T-helper 1 cell treated with Interleukin-12 subunit alpha and Interleukin-12 subunit beta and Interleukin-4 antibody, amounts not matched to agents 30 μg/mL and 1 μg/mL, for 36 hours (primary cell): ENCODE data around the gene ZNF236.
"Not testable (repeated sequence)": the region's sequence is repeated elsewhere in the genome, so short reads cannot be mapped to it uniquely, and the experiment has no call there.

Experiments
- H3K27ac Mint-ChIP-seq: one replicate; pipeline ENCODE4 v1.8.0; 2021; ENCODE audit warnings: mild to moderate bottlenecking, mixed read lengths
- H3K27me3 Mint-ChIP-seq: one replicate; pipeline ENCODE4 v1.8.0; 2021; ENCODE audit warnings: low read depth, mixed read lengths
- H3K36me3 Mint-ChIP-seq: one replicate; pipeline ENCODE4 v1.8.0; 2021; ENCODE audit warnings: low read depth, mixed read lengths
- H3K4me1 Mint-ChIP-seq: one replicate; pipeline ENCODE4 v1.8.0; 2021; ENCODE audit warnings: low read depth, mixed read lengths
- H3K4me3 Mint-ChIP-seq: one replicate; pipeline ENCODE4 v1.8.0; 2021; ENCODE audit warnings: mild to moderate bottlenecking, moderate library complexity, mixed read lengths
- H3K9me3 Mint-ChIP-seq: one replicate; pipeline ENCODE4 v1.8.0; 2021; ENCODE audit warnings: mixed read lengths

The ZNF236 gene

GRCh38 chr18:76822506-76823160, at the start of gene ZNF236:
Gene ZNF236 (plus strand): TSS chr18:76822557. CDS start chr18:76822608, 51 bp downstream.
- H3K27ac Mint-ChIP-seq = peak within 1 kb of the TSS; percentile 91
- H3K36me3 Mint-ChIP-seq = peaks cover 10% of the 10 kb centered on the region
- H3K4me1 Mint-ChIP-seq = peaks cover 33% of the 10 kb centered on the region
- H3K9me3 Mint-ChIP-seq = no peaks in the 10 kb centered on the region
- H3K27me3 Mint-ChIP-seq = no peaks in the 10 kb centered on the region
- H3K4me3 Mint-ChIP-seq = peak within 1 kb of the TSS; percentile 90

GRCh38 chr18:76772665-76773064, 49.7 kb upstream of the ZNF236 start:
- H3K27ac Mint-ChIP-seq = no peak overlapping the region

GRCh38 chr18:76777036-76777435, 45.3 kb upstream of the ZNF236 start:
- not testable (repeated sequence) for H3K36me3 Mint-ChIP-seq, H3K4me3 Mint-ChIP-seq, H3K27ac Mint-ChIP-seq, H3K4me1 Mint-ChIP-seq, H3K9me3 Mint-ChIP-seq
- H3K27me3 Mint-ChIP-seq = peaks cover 31% of the 10 kb centered on the region

More at GRCh38 chr18:76772665-76773064, 49.7 kb upstream of the ZNF236 start:
- H3K27me3 Mint-ChIP-seq = peaks cover 25% of the 10 kb centered on the region
- no peaks in the 10 kb centered on the region for H3K4me1 Mint-ChIP-seq
- H3K4me3 Mint-ChIP-seq = no peak overlapping the region
- peaks cover 17% of the 10 kb centered on the region for H3K9me3 Mint-ChIP-seq
- peaks cover 9% of the 10 kb centered on the region for H3K36me3 Mint-ChIP-seq

- Mint-ChIP-seq H3K27ac (no peak overlapping the region), H3K27me3 (peaks cover 43% of the 10 kb centered on the region), H3K4me1 (peaks cover 7% of the 10 kb centered on the region)
Measured at GRCh38 chr18:76783786-76784484, 38.4 kb upstream of the ZNF236 start.

GRCh38 chr18:76785872-76786271, 36.5 kb upstream of the ZNF236 start:
- Mint-ChIP-seq H3K4me1 (peaks cover 7% of the 10 kb centered on the region), H3K4me3 (peak overlapping the region; percentile 32), H3K9me3 (peaks cover 8% of the 10 kb centered on the region), H3K27ac (no peak overlapping the region), H3K27me3 (peaks cover 37% of the 10 kb centered on the region), H3K36me3 (peaks cover 4% of the 10 kb centered on the region)

More at GRCh38 chr18:76783786-76784484, 38.4 kb upstream of the ZNF236 start:
- no peaks in the 10 kb centered on the region for H3K9me3 Mint-ChIP-seq
- H3K36me3 Mint-ChIP-seq = no peaks in the 10 kb centered on the region
- no peak overlapping the region for H3K4me3 Mint-ChIP-seq

- Mint-ChIP-seq H3K27ac (no peak overlapping the region), H3K36me3 (peaks cover 4% of the 10 kb centered on the region), H3K4me3 (no peak overlapping the region), H3K4me1 (peaks cover 7% of the 10 kb centered on the region), H3K27me3 (peaks cover 34% of the 10 kb centered on the region), H3K9me3 (peaks cover 22% of the 10 kb centered on the region)
Measured at GRCh38 chr18:76788571-76789317, 33.6 kb upstream of the ZNF236 start.

- peaks cover 22% of the 10 kb centered on the region for H3K9me3 Mint-ChIP-seq
- H3K4me1 Mint-ChIP-seq = peaks cover 9% of the 10 kb centered on the region
- H3K27me3 Mint-ChIP-seq = peaks cover 24% of the 10 kb centered on the region
- H3K36me3 Mint-ChIP-seq = peaks cover 4% of the 10 kb centered on the region
- H3K27ac Mint-ChIP-seq = no peak overlapping the region
- no peak overlapping the region for H3K4me3 Mint-ChIP-seq
Measured at GRCh38 chr18:76791106-76791505, 31.3 kb upstream of the ZNF236 start.

- Mint-ChIP-seq H3K36me3 (peaks cover 4% of the 10 kb centered on the region), H3K4me1 (peaks cover 9% of the 10 kb centered on the region), H3K9me3 (peaks cover 24% of the 10 kb centered on the region), H3K27me3 (peaks cover 24% of the 10 kb centered on the region), H3K27ac (no peak overlapping the region), H3K4me3 (no peak overlapping the region)
Measured at GRCh38 chr18:76791642-76792041, 30.7 kb upstream of the ZNF236 start.

GRCh38 chr18:76794326-76794725, 28.0 kb upstream of the ZNF236 start:
- peaks cover 7% of the 10 kb centered on the region for H3K36me3 Mint-ChIP-seq
- H3K27ac Mint-ChIP-seq = no peak overlapping the region
- peaks cover 36% of the 10 kb centered on the region for H3K9me3 Mint-ChIP-seq
- peaks cover 25% of the 10 kb centered on the region for H3K27me3 Mint-ChIP-seq
- H3K4me1 Mint-ChIP-seq = peaks cover 2% of the 10 kb centered on the region
- H3K4me3 Mint-ChIP-seq = no peak overlapping the region

- Mint-ChIP-seq H3K27ac (no peak overlapping the region), H3K4me3 (peak overlapping the region; percentile 34), H3K9me3 (peaks cover 11% of the 10 kb centered on the region), H3K4me1 (peaks cover 7% of the 10 kb centered on the region), H3K36me3 (peaks cover 3% of the 10 kb centered on the region), H3K27me3 (peaks cover 23% of the 10 kb centered on the region)
Measured at GRCh38 chr18:76801567-76802505, 20.5 kb upstream of the ZNF236 start.

- Mint-ChIP-seq H3K4me1 (peaks cover 7% of the 10 kb centered on the region), H3K27ac (no peak overlapping the region), H3K27me3 (peaks cover 19% of the 10 kb centered on the region), H3K9me3 (peaks cover 5% of the 10 kb centered on the region), H3K4me3 (peak overlapping the region; percentile 18), H3K36me3 (peaks cover 3% of the 10 kb centered on the region)
Measured at GRCh38 chr18:76803413-76803812, 18.9 kb upstream of the ZNF236 start.

GRCh38 chr18:76803814-76804213, 18.5 kb upstream of the ZNF236 start:
- no peak overlapping the region for H3K27ac Mint-ChIP-seq
- peaks cover 7% of the 10 kb centered on the region for H3K4me1 Mint-ChIP-seq
- peaks cover 3% of the 10 kb centered on the region for H3K36me3 Mint-ChIP-seq
- H3K27me3 Mint-ChIP-seq = peaks cover 17% of the 10 kb centered on the region
- H3K4me3 Mint-ChIP-seq = peak overlapping the region; percentile 18
- H3K9me3 Mint-ChIP-seq = peaks cover 3% of the 10 kb centered on the region

GRCh38 chr18:76805221-76805620, 17.1 kb upstream of the ZNF236 start:
- H3K27ac Mint-ChIP-seq = no peak overlapping the region

GRCh38 chr18:76806301-76806700, 16.1 kb upstream of the ZNF236 start:
- peaks cover 5% of the 10 kb centered on the region for H3K36me3 Mint-ChIP-seq
- H3K4me1 Mint-ChIP-seq = peaks cover 7% of the 10 kb centered on the region
- H3K4me3 Mint-ChIP-seq = no peak overlapping the region
- no peak overlapping the region for H3K27ac Mint-ChIP-seq
- H3K27me3 Mint-ChIP-seq = peaks cover 7% of the 10 kb centered on the region
- no peaks in the 10 kb centered on the region for H3K9me3 Mint-ChIP-seq

More at GRCh38 chr18:76805221-76805620, 17.1 kb upstream of the ZNF236 start:
- no peak overlapping the region for H3K4me3 Mint-ChIP-seq
- H3K9me3 Mint-ChIP-seq = no peaks in the 10 kb centered on the region
- H3K36me3 Mint-ChIP-seq = peaks cover 5% of the 10 kb centered on the region
- H3K4me1 Mint-ChIP-seq = peaks cover 7% of the 10 kb centered on the region
- H3K27me3 Mint-ChIP-seq = peaks cover 14% of the 10 kb centered on the region
